Measurements from ENCODE around the gene SQSTM1. TPM values are rescaled to one million over a fixed set of nuclear protein-coding genes. Genes with fewer than 3 reads are reported as not detected.

Gene SQSTM1
- total RNA-seq, 2 experiments from 2014 or later, result 105 to 123 TPM

- Mint-ChIP-seq H3K4me1 (ENCODE audit: low read depth) (no peaks in the 10 kb centered on the region), H3K9me3 (no peaks in the 10 kb centered on the region), H3K27me3 (no peaks in the 10 kb centered on the region), H3K4me3 (no peak overlapping the region), H3K36me3 (ENCODE audit: low read depth) (peaks cover 21% of the 10 kb centered on the region), H3K27ac (no peak overlapping the region)
- intact Hi-C loops (cut with micrococcal nuclease), result no loop called here
- no peak for ATAC-seq
- POLR2A ChIA-PET, result interaction anchor here (0.6 kb wide), 1 partner anchor 36 kb away, joined by 3 read pairs; no protein-coding TSS in a partner anchor
- CTCF ChIA-PET, result interaction anchor here (0.9 to 1.1 kb wide), 2 partner anchors 9 to 112 kb away, joined by 3 read pairs; no protein-coding TSS in a partner anchor
- TF ChIP-seq CTCF (IDR thresholded peaks at IDR 0.05), result no peak
- DNase-seq, result no peak
Observed at GRCh38 chr5:179874536-179875292, 54.0 kb downstream of the SQSTM1 start.

- intact Hi-C loops (cut with micrococcal nuclease), result no loop called here
- CTCF ChIA-PET, result no interaction called here
- no peaks in the 10 kb centered on the region for H3K27me3 Mint-ChIP-seq
- H3K4me3 Mint-ChIP-seq, result no peak overlapping the region
- no peak for TF ChIP-seq CTCF (IDR thresholded peaks at IDR 0.05)
- POLR2A ChIA-PET, result interaction anchor here (0.6 kb wide), 1 partner anchor 93 kb away, joined by 3 read pairs; no protein-coding TSS in a partner anchor
- peaks cover 17% of the 10 kb centered on the region for H3K36me3 Mint-ChIP-seq (ENCODE audit: low read depth)
- H3K9me3 Mint-ChIP-seq, result no peaks in the 10 kb centered on the region
- DNase-seq (no peak), ATAC-seq (no peak)
- H3K4me1 Mint-ChIP-seq (ENCODE audit: low read depth), result no peaks in the 10 kb centered on the region
- H3K27ac Mint-ChIP-seq, result no peak overlapping the region
Observed at GRCh38 chr5:179875741-179876609, 55.3 kb downstream of the SQSTM1 start.

- Mint-ChIP-seq H3K4me1 (ENCODE audit: low read depth) (no peaks in the 10 kb centered on the region), H3K36me3 (ENCODE audit: low read depth) (peaks cover 16% of the 10 kb centered on the region), H3K9me3 (no peaks in the 10 kb centered on the region), H3K4me3 (no peak overlapping the region), H3K27me3 (no peaks in the 10 kb centered on the region), H3K27ac (no peak overlapping the region)
- no peak for TF ChIP-seq CTCF (IDR thresholded peaks at IDR 0.05)
- DNase-seq (no peak), ATAC-seq (no peak)
- intact Hi-C loops (cut with micrococcal nuclease), result no loop called here
- ChIA-PET CTCF (no interaction called here), POLR2A (no interaction called here)
Observed at GRCh38 chr5:179876610-179876952, 55.9 kb downstream of the SQSTM1 start.

- H3K9me3 Mint-ChIP-seq, result peaks cover 2% of the 10 kb centered on the region
- ChIA-PET CTCF (interaction anchor here (1.0 kb wide), 1 partner anchor 27 kb away, joined by 3 read pairs; no protein-coding TSS in a partner anchor), POLR2A (interaction anchor here (0.6 kb wide), 1 partner anchor 37 kb away, joined by 3 read pairs; no protein-coding TSS in a partner anchor)
- no peak for TF ChIP-seq CTCF (IDR thresholded peaks at IDR 0.05)
- ATAC-seq (no peak), DNase-seq (no peak)
- H3K27ac Mint-ChIP-seq, result no peak overlapping the region
- intact Hi-C loops (cut with micrococcal nuclease), result no loop called here
- H3K4me3 Mint-ChIP-seq, result no peak overlapping the region
- H3K36me3 Mint-ChIP-seq (ENCODE audit: low read depth), result peaks cover 22% of the 10 kb centered on the region
- no peaks in the 10 kb centered on the region for H3K27me3 Mint-ChIP-seq
- no peaks in the 10 kb centered on the region for H3K4me1 Mint-ChIP-seq (ENCODE audit: low read depth)
Observed at GRCh38 chr5:179878222-179879002, 57.7 kb downstream of the SQSTM1 start.

Data from activated CD8-positive, alpha-beta T cell treated with anti-CD3 and anti-CD28 coated beads for 36 hours (primary cell).